Calu3 (cell line): ENCODE measurements around the gene ELFN1. TPM values are rescaled to one million over a fixed set of nuclear protein-coding genes. Genes with fewer than 3 reads are reported as not detected.

Source experiments
- BruUV-seq: library from RNA; stranded (reverse); fragments of 400-500 nt; replicated peaks from 2 replicates; lab custom pipeline; 2021; lab: Mats Ljungman, UMichigan
- CTCF ChIA-PET: fragments of 300-600 bp; sonication (Branson Sonifier 250); formaldehyde crosslinking; loops from one replicate; lab custom pipeline; 2022; ENCODE audit warnings: antibody characterized with exemption; lab: Charles Lee
- DNase-seq: peaks from one replicate; pipeline ENCODE4 v3.0.0; 2022
- H3K27ac Mint-ChIP-seq: one replicate; pipeline ENCODE4 v1.8.0; 2022; ENCODE audit warnings: mixed read lengths; ENCODE audit not compliant: unreplicated experiment
- H3K27me3 Mint-ChIP-seq: one replicate; pipeline ENCODE4 v1.8.0; 2022; ENCODE audit warnings: mixed read lengths; ENCODE audit not compliant: unreplicated experiment
- H3K36me3 Mint-ChIP-seq: one replicate; pipeline ENCODE4 v1.8.0; 2022; ENCODE audit warnings: mild to moderate bottlenecking, moderate library complexity, mixed read lengths; ENCODE audit not compliant: insufficient read depth, unreplicated experiment
- H3K4me1 Mint-ChIP-seq: one replicate; pipeline ENCODE4 v1.8.0; 2022; ENCODE audit warnings: mild to moderate bottlenecking, low read depth, mixed read lengths; ENCODE audit not compliant: unreplicated experiment
- H3K4me3 Mint-ChIP-seq: one replicate; pipeline ENCODE4 v1.8.0; 2022; ENCODE audit warnings: mild to moderate bottlenecking, low read depth, moderate library complexity, mixed read lengths; ENCODE audit not compliant: unreplicated experiment
- H3K9me3 Mint-ChIP-seq: one replicate; pipeline ENCODE4 v1.8.0; 2022; ENCODE audit warnings: low read depth, mixed read lengths; ENCODE audit not compliant: unreplicated experiment
- intact Hi-C: fragments of 100-400 bp; cut with micrococcal nuclease; formaldehyde crosslinking; loops from one replicate; pipeline ENCODE4 v1.10.0; 2022; ENCODE audit not compliant: unreplicated experiment
- total RNA-seq: library from RNA; stranded (reverse); gene quantifications from 2 replicates; pipeline ENCODE4 v1.2.3, GENCODE V29; 2022
- TF ChIP-seq, protein P1 (sequence below): fragments of 200-600 bp; IDR thresholded peaks from one replicate; pipeline ENCODE4 v1.8.0; 2022; ENCODE audit warnings: antibody characterized with exemption; ENCODE audit not compliant: unreplicated experiment

Gene ELFN1
- total RNA-seq, 1 experiment from 2014 or later: not detected

DNA sequence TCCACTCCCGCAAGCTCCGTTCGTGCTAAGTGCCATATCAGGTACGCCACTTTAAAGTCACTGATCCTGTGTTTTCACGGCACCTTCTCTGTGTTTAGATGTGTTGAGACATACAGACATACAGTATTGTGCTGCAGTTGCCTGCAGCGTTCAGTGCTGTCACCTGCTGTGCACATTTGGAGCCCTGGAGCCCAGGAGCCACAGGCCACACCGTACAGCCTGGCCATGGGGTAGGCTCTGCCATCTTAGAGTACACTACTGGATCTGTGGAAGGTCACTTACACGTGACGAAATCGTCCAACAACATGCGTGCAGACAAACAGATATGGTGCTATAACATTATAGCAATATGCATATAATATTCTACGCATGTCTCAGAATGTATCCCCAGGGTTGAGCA, 111.3 kb downstream of the ELFN1 start:
- DNase-seq: no peak
- H3K27me3 Mint-ChIP-seq: peaks cover 80% of the 10 kb centered on the region
- H3K36me3 Mint-ChIP-seq: no peaks in the 10 kb centered on the region
- no peak overlapping the region for H3K4me3 Mint-ChIP-seq
- intact Hi-C loops: no loop called here
- H3K9me3 Mint-ChIP-seq: peaks cover 8% of the 10 kb centered on the region
- no TSS peak for BruUV-seq
- no peaks in the 10 kb centered on the region for H3K4me1 Mint-ChIP-seq
- CTCF ChIA-PET: no interaction called here
- no peak overlapping the region for H3K27ac Mint-ChIP-seq
- TF ChIP-seq, protein P1, sequence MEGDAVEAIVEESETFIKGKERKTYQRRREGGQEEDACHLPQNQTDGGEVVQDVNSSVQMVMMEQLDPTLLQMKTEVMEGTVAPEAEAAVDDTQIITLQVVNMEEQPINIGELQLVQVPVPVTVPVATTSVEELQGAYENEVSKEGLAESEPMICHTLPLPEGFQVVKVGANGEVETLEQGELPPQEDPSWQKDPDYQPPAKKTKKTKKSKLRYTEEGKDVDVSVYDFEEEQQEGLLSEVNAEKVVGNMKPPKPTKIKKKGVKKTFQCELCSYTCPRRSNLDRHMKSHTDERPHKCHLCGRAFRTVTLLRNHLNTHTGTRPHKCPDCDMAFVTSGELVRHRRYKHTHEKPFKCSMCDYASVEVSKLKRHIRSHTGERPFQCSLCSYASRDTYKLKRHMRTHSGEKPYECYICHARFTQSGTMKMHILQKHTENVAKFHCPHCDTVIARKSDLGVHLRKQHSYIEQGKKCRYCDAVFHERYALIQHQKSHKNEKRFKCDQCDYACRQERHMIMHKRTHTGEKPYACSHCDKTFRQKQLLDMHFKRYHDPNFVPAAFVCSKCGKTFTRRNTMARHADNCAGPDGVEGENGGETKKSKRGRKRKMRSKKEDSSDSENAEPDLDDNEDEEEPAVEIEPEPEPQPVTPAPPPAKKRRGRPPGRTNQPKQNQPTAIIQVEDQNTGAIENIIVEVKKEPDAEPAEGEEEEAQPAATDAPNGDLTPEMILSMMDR: no peak

DNA sequence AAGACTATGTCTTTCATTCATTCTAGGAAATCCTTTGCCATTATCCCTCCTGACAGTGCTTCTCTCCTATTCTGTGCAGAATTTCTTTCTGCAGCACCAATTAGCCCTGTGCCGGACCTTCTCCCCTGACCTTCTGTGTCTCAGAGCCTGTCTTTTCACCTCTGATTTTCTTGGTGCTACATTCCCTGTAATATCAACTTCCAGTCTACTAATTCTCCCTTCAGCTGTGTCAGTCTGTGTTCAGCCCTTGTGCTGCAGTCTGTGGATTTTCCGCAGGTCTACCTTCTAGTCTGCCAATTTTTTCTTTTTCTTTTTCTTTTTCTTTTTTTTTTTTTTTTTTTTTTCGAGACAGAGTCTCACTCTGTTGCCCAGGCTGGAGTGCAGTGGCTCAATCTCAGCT, 115.8 kb downstream of the ELFN1 start:
- H3K4me1 Mint-ChIP-seq: no peaks in the 10 kb centered on the region
- intact Hi-C loops: no loop called here
- H3K27me3 Mint-ChIP-seq: peaks cover 71% of the 10 kb centered on the region
- TF ChIP-seq, protein P1: no peak
- no peak overlapping the region for H3K4me3 Mint-ChIP-seq
- CTCF ChIA-PET: interaction anchor here (0.6 to 0.8 kb wide), 2 partner anchors 9 to 24 kb away, joined by 3 to 4 read pairs; no protein-coding TSS in a partner anchor
- no TSS peak for BruUV-seq
- peaks cover 4% of the 10 kb centered on the region for H3K9me3 Mint-ChIP-seq
- H3K36me3 Mint-ChIP-seq: no peaks in the 10 kb centered on the region
- no peak for DNase-seq
- no peak overlapping the region for H3K27ac Mint-ChIP-seq

DNA sequence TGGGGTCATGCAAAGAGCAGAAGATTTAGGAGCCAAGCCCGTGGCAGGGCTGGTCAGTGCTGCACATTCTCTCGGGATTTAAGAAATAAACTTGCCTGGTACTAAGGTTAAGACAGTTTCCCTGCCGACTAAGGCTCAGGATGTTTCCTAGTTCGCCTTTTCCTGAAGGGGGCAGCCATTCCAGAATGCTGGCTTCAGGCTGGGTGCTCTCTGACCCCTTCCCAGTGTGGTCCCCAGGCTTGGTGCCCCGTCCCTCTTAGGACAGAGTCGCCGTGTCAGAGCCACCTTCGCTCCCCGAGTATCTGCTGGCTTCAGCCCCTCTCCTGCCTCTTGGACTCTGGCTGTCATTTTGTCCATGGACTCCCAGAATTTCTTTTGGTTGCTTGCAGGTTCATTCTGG, 117.2 kb downstream of the ELFN1 start:
- intact Hi-C loops: no loop called here
- TF ChIP-seq, protein P1: no peak
- H3K4me3 Mint-ChIP-seq: no peak overlapping the region
- CTCF ChIA-PET: no interaction called here
- no TSS peak for BruUV-seq
- peaks cover 57% of the 10 kb centered on the region for H3K27me3 Mint-ChIP-seq
- no peaks in the 10 kb centered on the region for H3K36me3 Mint-ChIP-seq
- H3K4me1 Mint-ChIP-seq: no peaks in the 10 kb centered on the region
- no peak overlapping the region for H3K27ac Mint-ChIP-seq
- peaks cover 4% of the 10 kb centered on the region for H3K9me3 Mint-ChIP-seq
- DNase-seq: no peak

DNA sequence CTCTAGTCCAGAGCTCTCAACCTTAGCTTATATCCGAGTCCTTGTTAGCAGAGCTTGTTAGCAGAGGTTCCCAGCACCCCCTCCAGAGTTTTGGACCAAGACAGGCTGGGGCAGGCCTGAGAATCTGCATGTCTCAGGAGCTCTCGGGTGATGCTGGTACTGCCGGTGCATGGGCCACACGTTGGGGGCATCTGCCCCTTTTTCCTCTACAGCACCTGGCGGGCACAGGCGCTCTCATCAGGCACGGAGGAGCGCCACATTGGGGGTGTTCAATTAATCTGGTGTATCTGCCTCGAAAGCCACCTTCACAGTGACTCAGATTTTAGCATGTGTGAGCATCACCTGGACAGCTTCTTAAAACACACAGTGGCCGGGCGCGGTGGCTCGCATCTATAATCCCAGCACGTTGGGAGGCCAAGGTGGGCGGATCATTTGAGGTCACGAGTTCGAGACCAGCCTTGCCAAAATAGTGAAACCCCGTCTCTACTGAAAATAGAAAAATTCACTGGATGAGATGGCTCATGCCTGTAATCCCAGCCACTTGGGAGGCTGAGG, 117.7 kb downstream of the ELFN1 start:
- CTCF ChIA-PET: no interaction called here

More for the DNA sequence above, 117.7 kb downstream of the ELFN1 start:
- H3K27ac Mint-ChIP-seq: no peak overlapping the region
- no peak for DNase-seq
- intact Hi-C loops: no loop called here
- H3K27me3 Mint-ChIP-seq: peaks cover 52% of the 10 kb centered on the region
- peaks cover 4% of the 10 kb centered on the region for H3K9me3 Mint-ChIP-seq
- BruUV-seq: no TSS peak
- H3K4me3 Mint-ChIP-seq: no peak overlapping the region
- H3K4me1 Mint-ChIP-seq: no peaks in the 10 kb centered on the region
- no peaks in the 10 kb centered on the region for H3K36me3 Mint-ChIP-seq
- TF ChIP-seq, protein P1: no peak
